Pancreas (tissue), 10 donors: Measurements from ENCODE around the gene SEMA4D. TPM values are rescaled to one million over a fixed set of nuclear protein-coding genes. Genes with fewer than 3 reads are reported as not detected.

ENCODE experiments used
- ATAC-seq, 4 donors: fragments of 200-7000 bp; cut with Tn5 transposase; one replicate each; pipeline versions ENCODE4 v1.8.0 to v1.9.1; 2020; ENCODE audit warnings: mild to moderate bottlenecking in 4 of 4, moderate library complexity in 4 of 4
- DNase-seq, 6 donors: peaks; one replicate each; pipeline ENCODE4 v3.0.0-alpha.2; 2020
- FAIRE-seq: peaks from 2 replicates; lab custom pipeline; 2012; peaks lifted over from hg19 to GRCh38; lab: Jason Lieb, UNC
- H3K27ac ChIP-seq, 4 donors: fragments of 200-600 bp; sonication (generic); 1 replicate in 3 of 4; 2 replicates in 1 of 4; pipeline versions ENCODE4 v1.5.0 to v1.8.0; 2020
- H3K27me3 ChIP-seq, 4 donors: fragments of 200-600 bp; one replicate each; pipeline ENCODE4 v1.8.0; 2021
- H3K36me3 ChIP-seq, 3 donors: fragments of 200-600 bp; sonication (generic) in 1 of 3; one replicate each; pipeline versions ENCODE4 v1.5.0 to v1.8.0; 2020 to 2021
- H3K4me1 ChIP-seq, 3 donors: fragments of 200-600 bp; one replicate each; pipeline ENCODE4 v1.8.0; 2021
- H3K4me3 ChIP-seq, 4 donors: fragments of 200-600 bp; sonication (generic) in 2 of 4; one replicate each; pipeline versions ENCODE4 v1.5.0 to v1.8.0; 2020 to 2021
- H3K9me3 ChIP-seq, 4 donors: fragments of 200-600 bp; one replicate each; pipeline ENCODE4 v1.8.0; 2021
- CTCF ChIP-seq, 4 donors: fragments of 200-600 bp; sonication (generic) in 3 of 4; IDR thresholded peaks; one replicate each; pipeline versions ENCODE4 v1.5.0 to v1.8.0; 2021; ENCODE audit warnings: antibody characterized with exemption in 4 of 4
- WGBS, 2 donors: extraction: QIAGEN DNeasy Blood & Tissue Kit; methylation state at CpG; one replicate each; pipeline ENCODE4 v1.1.7; 2013; 5-methylcytosine and 5-hydroxymethylcytosine counted together
- intact Hi-C, 3 donors: fragments of 100-400 bp; cut with DNase I; formaldehyde crosslinking; loops; one replicate each; pipeline versions ENCODE4 v1.11.1 to v1.14.2; 2022
- polyA plus RNA-seq, 2 donors: library from polyadenylated mRNA; stranded (reverse); fragments of 200-250 nt; gene quantifications; one replicate each; pipeline ENCODE4 v1.2.3, GENCODE V29; 2013
- total RNA-seq, 6 donors: library from RNA; stranded (reverse); fragmentation: NEBNext Ultra II Directional in 4 of 6; extraction: Animal tissue kit (Norgen Biotek cat#: 25700) in 4 of 6; gene quantifications; one replicate each; pipeline versions ENCODE4 v1.2.1 to v1.2.4, GENCODE V29; 2021 to 2023
- donor health status: healthy with polysubstance abuse.
- donor health status: DM: no; HTN: no; CAD: no; lungs with moderate emphysema.
- donor health status: DM: no; HTN: no; CAD: no.
- donor health status: control.
- donor health status: control.
- donor health status: Bipolar disorder and iron deficiency.
- donor health status: DM: yes; HTN: yes; CAD: no.
- donor health status: DM: no; HTN: no; CAD: no.
- donor health status: DM: no; HTN: no; CAD: no.
- donor health status: DM: yes; HTN: yes; CAD: no.

SEMA4D gene
- total and polyA plus RNA-seq, 8 donors, result 7.1 to 29.7 (median 12.9) TPM

- Histone ChIP-seq H3K4me1 (peaks cover 0 to 7% (median 3%) of the 10 kb centered on the region in 3 donors), H3K36me3 (no peaks in the 10 kb centered on the region), H3K9me3 (no peaks in the 10 kb centered on the region), H3K4me3 (no peak overlapping the region), H3K27ac (no peak overlapping the region), H3K27me3 (no peaks in the 10 kb centered on the region)
- peak in 4 of 6 donors; percentile 43 to 63 (median 48) for DNase-seq
- intact Hi-C loops, result no loop called here
- FAIRE-seq, result no peak
- peak; percentile 84 to 98 (median 90) for ATAC-seq
- TF ChIP-seq CTCF (IDR thresholded peaks at IDR 0.05), result no peak
- WGBS, 2 donors, result 20 to 21% methylated on average over 6 of the region's 6 CpGs
Measured at GRCh38 chr9:89505911-89506310, 8.0 kb upstream of the SEMA4D start.

GRCh38 chr9:89505048-89505447 is 7.1 kb upstream of the SEMA4D start:
- Histone ChIP-seq H3K27ac (no peak overlapping the region), H3K4me1 (peaks cover 0 to 7% (median 3%) of the 10 kb centered on the region in 3 donors), H3K9me3 (no peaks in the 10 kb centered on the region), H3K36me3 (no peaks in the 10 kb centered on the region), H3K27me3 (no peaks in the 10 kb centered on the region), H3K4me3 (no peak overlapping the region)
- intact Hi-C loops, result no loop called here
- DNase-seq (no peak), ATAC-seq (no peak), FAIRE-seq (no peak)
- no peak for TF ChIP-seq CTCF (IDR thresholded peaks at IDR 0.05)

- 57 to 61% methylated on average over 5 of the region's 5 CpGs for WGBS, 2 donors
- Histone ChIP-seq H3K27ac (no peak overlapping the region), H3K36me3 (no peaks in the 10 kb centered on the region), H3K4me3 (no peak overlapping the region), H3K9me3 (no peaks in the 10 kb centered on the region), H3K27me3 (no peaks in the 10 kb centered on the region), H3K4me1 (peaks cover 0 to 7% (median 6%) of the 10 kb centered on the region in 3 donors)
- no peak for FAIRE-seq
- TF ChIP-seq CTCF (IDR thresholded peaks at IDR 0.05), result no peak
- no peak for DNase-seq
- intact Hi-C loops, result no loop called here
- no peak for ATAC-seq
Measured at GRCh38 chr9:89502671-89503070, 4.8 kb upstream of the SEMA4D start.

GRCh38 chr9:89502038-89502601 is 4.2 kb upstream of the SEMA4D start:
- DNase-seq (no peak), ATAC-seq (no peak), FAIRE-seq (no peak)
- no peak for TF ChIP-seq CTCF (IDR thresholded peaks at IDR 0.05)
- H3K27ac ChIP-seq, result no peak overlapping the region
- WGBS, 2 donors, result 73 to 88% methylated on average over 6 of the region's 6 CpGs
- no peaks in the 10 kb centered on the region for H3K36me3 ChIP-seq
- no peaks in the 10 kb centered on the region for H3K27me3 ChIP-seq
- H3K9me3 ChIP-seq, result no peaks in the 10 kb centered on the region
- peaks cover 0 to 7% (median 6%) of the 10 kb centered on the region in 3 donors for H3K4me1 ChIP-seq
- intact Hi-C loops, result no loop called here
- H3K4me3 ChIP-seq, result no peak overlapping the region

GRCh38 chr9:89501311-89501898 is 3.5 kb upstream of the SEMA4D start:
- no peak for TF ChIP-seq CTCF (IDR thresholded peaks at IDR 0.05)
- H3K27ac ChIP-seq, result no peak overlapping the region
- ATAC-seq (no peak), DNase-seq (no peak), FAIRE-seq (no peak)
- 66 to 79% methylated on average over 12 of the region's 12 CpGs for WGBS, 2 donors
- H3K4me3 ChIP-seq, result no peak overlapping the region
- peaks cover 0 to 9% (median 7%) of the 10 kb centered on the region in 3 donors for H3K4me1 ChIP-seq
- H3K27me3 ChIP-seq, result no peaks in the 10 kb centered on the region
- intact Hi-C loops, result no loop called here
- H3K9me3 ChIP-seq, result no peaks in the 10 kb centered on the region
- H3K36me3 ChIP-seq, result no peaks in the 10 kb centered on the region
